Measurements from ENCODE around the gene TRDMT1.
"Not testable (repeated sequence)": the region's sequence is repeated elsewhere in the genome, so short reads cannot be mapped to it uniquely, and the experiment has no call there.

TRDMT1 gene

DNA sequence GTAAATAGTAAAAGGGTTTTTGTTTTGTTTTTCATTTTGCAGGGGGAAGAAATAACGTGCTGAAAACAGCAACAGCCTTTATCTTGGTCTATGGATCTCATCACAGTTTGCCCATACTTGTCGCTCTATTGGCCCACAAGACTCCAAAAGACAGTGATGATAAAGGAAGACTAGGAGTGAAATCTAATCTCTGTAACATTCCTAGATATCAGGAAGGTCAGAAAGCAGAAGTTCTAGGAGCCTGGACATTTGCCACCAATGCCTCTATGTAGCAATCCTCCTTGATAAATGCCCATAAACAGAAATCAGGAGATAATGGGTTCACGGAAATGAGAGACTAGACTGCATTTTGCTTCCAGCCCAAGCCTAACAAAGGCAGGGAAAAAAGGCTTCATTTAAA, 80.8 kb downstream of the TRDMT1 start:
- no peak overlapping the region for H3K4me2 ChIP-seq (ENCODE audit: low read length)
- no peaks in the 10 kb centered on the region for H4K20me1 ChIP-seq (ENCODE audit: control insufficient read depth, insufficient read depth, low read depth, low read length)
- no peak overlapping the region for H3K27ac ChIP-seq (ENCODE audit: low read depth, low read length)
- H3K4me1 ChIP-seq (ENCODE audit: control insufficient read depth, low read length) = no peaks in the 10 kb centered on the region
- TF ChIP-seq, protein P1, sequence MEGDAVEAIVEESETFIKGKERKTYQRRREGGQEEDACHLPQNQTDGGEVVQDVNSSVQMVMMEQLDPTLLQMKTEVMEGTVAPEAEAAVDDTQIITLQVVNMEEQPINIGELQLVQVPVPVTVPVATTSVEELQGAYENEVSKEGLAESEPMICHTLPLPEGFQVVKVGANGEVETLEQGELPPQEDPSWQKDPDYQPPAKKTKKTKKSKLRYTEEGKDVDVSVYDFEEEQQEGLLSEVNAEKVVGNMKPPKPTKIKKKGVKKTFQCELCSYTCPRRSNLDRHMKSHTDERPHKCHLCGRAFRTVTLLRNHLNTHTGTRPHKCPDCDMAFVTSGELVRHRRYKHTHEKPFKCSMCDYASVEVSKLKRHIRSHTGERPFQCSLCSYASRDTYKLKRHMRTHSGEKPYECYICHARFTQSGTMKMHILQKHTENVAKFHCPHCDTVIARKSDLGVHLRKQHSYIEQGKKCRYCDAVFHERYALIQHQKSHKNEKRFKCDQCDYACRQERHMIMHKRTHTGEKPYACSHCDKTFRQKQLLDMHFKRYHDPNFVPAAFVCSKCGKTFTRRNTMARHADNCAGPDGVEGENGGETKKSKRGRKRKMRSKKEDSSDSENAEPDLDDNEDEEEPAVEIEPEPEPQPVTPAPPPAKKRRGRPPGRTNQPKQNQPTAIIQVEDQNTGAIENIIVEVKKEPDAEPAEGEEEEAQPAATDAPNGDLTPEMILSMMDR (IDR thresholded peaks at IDR 0.05; ENCODE audit: low read depth, low read length, poor library complexity, severe bottlenecking) = no peak
- no peak for TF ChIP-seq EZH2phosphoT487 (IDR thresholded peaks at IDR 0.05; ENCODE audit: borderline replicate concordance, low read length)
- H3F3A ChIP-seq (ENCODE audit: control insufficient read depth, insufficient read depth) = no peaks in the 10 kb centered on the region
- H3K9me3 ChIP-seq (ENCODE audit: control insufficient read depth, insufficient read depth, low read length) = no peaks in the 10 kb centered on the region
- no peaks in the 10 kb centered on the region for H3K36me3 ChIP-seq (ENCODE audit: control insufficient read depth, low read length)
- no peaks in the 10 kb centered on the region for H3K79me2 ChIP-seq (ENCODE audit: control insufficient read depth, low read length)
- H3K4me3 ChIP-seq (ENCODE audit: low read length) = no peak overlapping the region
- H3K27me3 ChIP-seq (ENCODE audit: control insufficient read depth, low read length) = no peaks in the 10 kb centered on the region
- H3K9me2 ChIP-seq (replicated peaks; ENCODE audit: control insufficient read depth, low read length) = no peaks in the 10 kb centered on the region

DNA sequence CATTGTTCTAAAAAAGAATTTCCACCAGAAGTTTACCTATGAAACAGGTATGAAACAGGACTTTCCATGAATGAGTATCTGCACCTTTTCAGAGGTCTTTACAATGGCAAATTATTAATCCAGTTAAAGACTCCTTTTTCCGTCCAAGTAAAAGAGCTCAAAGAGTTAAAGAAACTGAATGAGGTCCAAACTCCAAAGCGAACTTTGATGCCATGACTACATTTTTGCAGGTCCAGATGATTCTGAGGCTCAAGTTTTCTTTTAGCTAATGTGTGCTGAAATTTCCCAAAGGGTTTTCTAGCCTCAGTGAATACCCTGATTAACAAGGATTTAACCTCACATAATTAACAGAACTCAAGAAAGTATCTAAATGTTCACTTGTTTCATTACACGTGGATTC, 81.6 kb downstream of the TRDMT1 start:
- Histone ChIP-seq H3K79me2 (ENCODE audit: control insufficient read depth, low read length) (no peaks in the 10 kb centered on the region), H3K36me3 (ENCODE audit: control insufficient read depth, low read length) (no peaks in the 10 kb centered on the region), H3K27me3 (ENCODE audit: control insufficient read depth, low read length) (no peaks in the 10 kb centered on the region), H4K20me1 (ENCODE audit: control insufficient read depth, insufficient read depth, low read depth, low read length) (no peaks in the 10 kb centered on the region), H3K27ac (ENCODE audit: low read depth, low read length) (no peak overlapping the region), H3F3A (ENCODE audit: control insufficient read depth, insufficient read depth) (no peaks in the 10 kb centered on the region), H3K9me3 (ENCODE audit: control insufficient read depth, insufficient read depth, low read length) (no peaks in the 10 kb centered on the region), H3K4me1 (ENCODE audit: control insufficient read depth, low read length) (no peaks in the 10 kb centered on the region), H3K9me2 (replicated peaks; ENCODE audit: control insufficient read depth, low read length) (no peaks in the 10 kb centered on the region), H3K4me3 (ENCODE audit: low read length) (no peak overlapping the region), H3K4me2 (ENCODE audit: low read length) (no peak overlapping the region)
- TF ChIP-seq EZH2phosphoT487 (IDR thresholded peaks at IDR 0.05; ENCODE audit: borderline replicate concordance, low read length) = no peak
- TF ChIP-seq, protein P1 (IDR thresholded peaks at IDR 0.05; ENCODE audit: low read depth, low read length, poor library complexity, severe bottlenecking) = no peak

DNA sequence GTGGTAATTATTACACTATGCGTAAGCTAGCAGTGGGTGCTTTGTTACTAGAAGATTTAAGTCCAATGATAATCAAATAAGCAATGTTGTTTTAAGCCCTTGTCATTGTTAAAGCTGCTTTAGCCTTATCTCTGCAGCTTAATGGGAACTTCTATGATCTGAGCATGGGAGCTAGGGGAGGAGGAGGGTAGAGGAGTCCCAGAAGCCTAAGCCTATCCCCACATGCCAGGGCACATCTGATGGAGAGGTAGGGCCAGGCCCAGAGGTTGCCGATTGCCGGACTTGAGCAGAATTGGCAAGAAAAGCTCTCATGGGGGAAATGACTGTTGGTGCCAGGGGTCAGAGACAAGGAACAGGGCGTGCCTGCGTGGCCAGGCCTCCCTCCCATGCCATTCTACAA, 85.3 kb downstream of the TRDMT1 start:
- Histone ChIP-seq H3K36me3 (ENCODE audit: control insufficient read depth, low read length) (no peaks in the 10 kb centered on the region), H3K4me1 (ENCODE audit: control insufficient read depth, low read length) (no peaks in the 10 kb centered on the region), H3K27ac (ENCODE audit: low read depth, low read length) (no peak overlapping the region), H3K79me2 (ENCODE audit: control insufficient read depth, low read length) (no peaks in the 10 kb centered on the region), H3F3A (ENCODE audit: control insufficient read depth, insufficient read depth) (no peaks in the 10 kb centered on the region), H3K9me3 (ENCODE audit: control insufficient read depth, insufficient read depth, low read length) (no peaks in the 10 kb centered on the region), H3K9me2 (replicated peaks; ENCODE audit: control insufficient read depth, low read length) (no peaks in the 10 kb centered on the region), H4K20me1 (ENCODE audit: control insufficient read depth, insufficient read depth, low read depth, low read length) (no peaks in the 10 kb centered on the region), H3K27me3 (ENCODE audit: control insufficient read depth, low read length) (no peaks in the 10 kb centered on the region), H3K4me2 (ENCODE audit: low read length) (no peak overlapping the region), H3K4me3 (ENCODE audit: low read length) (no peak overlapping the region)
- no peak for TF ChIP-seq EZH2phosphoT487 (IDR thresholded peaks at IDR 0.05; ENCODE audit: borderline replicate concordance, low read length)
- TF ChIP-seq, protein P1 (IDR thresholded peaks at IDR 0.05; ENCODE audit: low read depth, low read length, poor library complexity, severe bottlenecking) = no peak

DNA sequence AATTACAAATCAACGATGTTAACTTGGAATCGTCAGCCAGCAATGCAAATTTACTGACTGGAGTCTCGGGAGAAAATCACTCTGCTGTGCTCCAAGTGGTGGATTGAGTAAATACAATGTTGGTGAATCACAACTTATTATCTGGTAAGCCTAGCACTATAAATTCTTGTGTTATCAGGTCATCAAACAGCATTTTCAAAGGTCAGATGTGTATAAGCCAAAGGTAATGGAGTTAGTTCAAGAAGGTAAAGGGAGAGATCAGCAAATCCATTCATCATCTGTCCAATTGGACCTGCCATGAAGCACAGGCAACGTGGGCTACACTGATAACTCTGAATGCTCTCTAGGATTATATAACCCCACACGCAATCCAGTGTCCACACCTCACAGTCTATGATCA, 85.8 kb downstream of the TRDMT1 start:
- H3K4me2 ChIP-seq (ENCODE audit: low read length) = no peak overlapping the region
- no peak overlapping the region for H3K27ac ChIP-seq (ENCODE audit: low read depth, low read length)

DNA sequence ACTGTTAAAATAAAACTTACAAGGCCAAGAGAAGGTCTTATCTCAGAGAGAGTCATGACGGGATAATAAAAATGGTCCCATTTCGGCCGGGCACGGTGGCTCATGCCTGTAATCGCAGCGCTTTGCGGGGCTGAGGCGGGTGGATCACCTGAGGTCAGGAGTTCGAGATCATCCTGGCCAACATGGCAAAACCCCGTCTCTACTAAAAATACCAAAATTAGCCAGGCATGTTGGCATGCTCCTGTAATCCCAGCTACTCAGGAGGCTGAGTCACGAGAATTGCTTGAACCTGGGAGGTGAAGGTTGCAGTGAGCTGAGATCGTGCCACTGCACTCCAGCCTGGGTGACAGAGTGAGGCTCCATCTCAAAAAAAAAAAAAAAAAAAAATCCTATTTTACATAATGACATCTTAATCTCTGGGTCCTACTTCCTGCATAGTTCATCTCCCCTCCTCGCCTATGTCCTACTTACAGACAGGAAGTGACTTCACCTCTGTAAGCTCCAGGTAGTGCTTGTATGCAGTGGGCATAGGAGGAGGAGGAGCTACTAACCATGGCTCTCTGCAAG, 86.5 kb downstream of the TRDMT1 start:
- H3K4me1 ChIP-seq (ENCODE audit: control insufficient read depth, low read length); H3K9me2 ChIP-seq (replicated peaks; ENCODE audit: control insufficient read depth, low read length); H3K27ac ChIP-seq (ENCODE audit: low read depth, low read length); H3K27me3 ChIP-seq (ENCODE audit: control insufficient read depth, low read length); H3F3A ChIP-seq (ENCODE audit: control insufficient read depth, insufficient read depth); H3K79me2 ChIP-seq (ENCODE audit: control insufficient read depth, low read length); H3K36me3 ChIP-seq (ENCODE audit: control insufficient read depth, low read length); H3K4me2 ChIP-seq (ENCODE audit: low read length); H3K9me3 ChIP-seq (ENCODE audit: control insufficient read depth, insufficient read depth, low read length); H4K20me1 ChIP-seq (ENCODE audit: control insufficient read depth, insufficient read depth, low read depth, low read length); H3K4me3 ChIP-seq (ENCODE audit: low read length): not testable (repeated sequence)

More for the DNA sequence above, 85.8 kb downstream of the TRDMT1 start:
- no peak overlapping the region for H3K4me3 ChIP-seq (ENCODE audit: low read length)
- H3K9me2 ChIP-seq (replicated peaks; ENCODE audit: control insufficient read depth, low read length) = no peaks in the 10 kb centered on the region
- no peak for TF ChIP-seq EZH2phosphoT487 (IDR thresholded peaks at IDR 0.05; ENCODE audit: borderline replicate concordance, low read length)
- TF ChIP-seq, protein P1 (IDR thresholded peaks at IDR 0.05; ENCODE audit: low read depth, low read length, poor library complexity, severe bottlenecking) = no peak
- no peaks in the 10 kb centered on the region for H3K36me3 ChIP-seq (ENCODE audit: control insufficient read depth, low read length)
- H3F3A ChIP-seq (ENCODE audit: control insufficient read depth, insufficient read depth) = no peaks in the 10 kb centered on the region
- no peaks in the 10 kb centered on the region for H3K27me3 ChIP-seq (ENCODE audit: control insufficient read depth, low read length)
- no peaks in the 10 kb centered on the region for H3K4me1 ChIP-seq (ENCODE audit: control insufficient read depth, low read length)
- no peaks in the 10 kb centered on the region for H4K20me1 ChIP-seq (ENCODE audit: control insufficient read depth, insufficient read depth, low read depth, low read length)
- H3K9me3 ChIP-seq (ENCODE audit: control insufficient read depth, insufficient read depth, low read length) = no peaks in the 10 kb centered on the region
- no peaks in the 10 kb centered on the region for H3K79me2 ChIP-seq (ENCODE audit: control insufficient read depth, low read length)

All from DOHH2 (cell line).